ENCODE data around the gene KIAA1143.
A peak's percentile ranks its signal among the peaks of the same experiment; 100 is the strongest.

Gene KIAA1143

GRCh38 chr3:44729384-44729910 is 32.0 kb downstream of the KIAA1143 start, which contains the start of gene ZNF501:
Gene ZNF501, plus strand, starts transcription at chr3:44729635. Its CDS starts 4,787 bp downstream, at chr3:44734422.
- no peaks in the 10 kb centered on the region for H3K4me1 ChIP-seq (ENCODE audit: control insufficient read depth, insufficient read depth, low read length)
- ChIA-PET CTCF (interaction anchor here (0.7 to 1.0 kb wide), 3 partner anchors 17 to 90 kb away, joined by 3 read pairs; partner anchors contain the start of gene ZNF502), POLR2A (interaction anchor here (0.9 to 2.2 kb wide), 6 partner anchors 8 to 219 kb away, joined by 3 to 26 read pairs (median 4); partner anchors contain the start of genes KIAA1143, KIF15 and ZNF502)
- no peak within 1 kb of the TSS for H3K27ac ChIP-seq (ENCODE audit: extremely low read depth, low read depth, low read length)
- H3K9me3 ChIP-seq (ENCODE audit: control insufficient read depth, insufficient read depth, low read depth, low read length): no peaks in the 10 kb centered on the region
- H3K36me3 ChIP-seq (ENCODE audit: control insufficient read depth in 2 of 2, insufficient read depth in 1 of 2, low read length in 2 of 2): peaks cover 0 to 30% of the 10 kb centered on the region in 2 experiments; a peak in 1 of 3 replicates
- H3K4me3 ChIP-seq (ENCODE audit: low read depth, low read length): peak within 1 kb of the TSS; percentile 60
- TF ChIP-seq ZNF280C (tag by site-specific recombination; IDR thresholded peaks at IDR 0.05) (no peak), KLF8 (tag by site-specific recombination; IDR thresholded peaks at IDR 0.05) (peak; percentile 82), KLF9 (tag by site-specific recombination; IDR thresholded peaks at IDR 0.05; ENCODE audit: low read depth) (0 out of 2 replicates have a peak, but pooled peaks have one; percentile 31), ZSCAN30 (tag by site-specific recombination; IDR thresholded peaks at IDR 0.05) (peak; percentile 43; the same call in 1 of the 2 replicates), ZSCAN23 (tag by site-specific recombination; IDR thresholded peaks at IDR 0.05) (no peak), ZNF561 (tag by site-specific recombination; IDR thresholded peaks at IDR 0.05; ENCODE audit: borderline replicate concordance) (peak; percentile 95), ZNF501 (tag by site-specific recombination; IDR thresholded peaks at IDR 0.05) (peak; percentile 66; the same call in 1 of the 2 replicates), ZBTB21 (tag by site-specific recombination; IDR thresholded peaks at IDR 0.05) (peak; percentile 90), ZNF112 (tag by site-specific recombination; IDR thresholded peaks at IDR 0.05) (no peak), MYNN (tag by site-specific recombination; IDR thresholded peaks at IDR 0.05; ENCODE audit: borderline replicate concordance) (no peak), ZNF660 (tag by site-specific recombination; IDR thresholded peaks at IDR 0.05) (peak; percentile 60; the same call in 1 of the 2 replicates), PATZ1 (tag by site-specific recombination; IDR thresholded peaks at IDR 0.05) (no peak), ZNF600 (tag by site-specific recombination; IDR thresholded peaks at IDR 0.05) (peak; percentile 51), ZNF549 (tag by site-specific recombination; IDR thresholded peaks at IDR 0.05) (peak; percentile 56; the same call in 1 of the 2 replicates), ZNF335 (tag by site-specific recombination; conservative IDR thresholded peaks at IDR 0.05) (peak; percentile 79), MZF1 (tag by site-specific recombination; IDR thresholded peaks at IDR 0.05; ENCODE audit: borderline replicate concordance) (0 out of 2 replicates have a peak, but pooled peaks have one; percentile 23), ZIC2 (tag by site-specific recombination; IDR thresholded peaks at IDR 0.05) (peak; percentile 90), ZNF394 (tag by site-specific recombination; IDR thresholded peaks at IDR 0.05; ENCODE audit: borderline replicate concordance) (peak; percentile 48; the same call in 1 of the 2 replicates), ZSCAN16 (tag by site-specific recombination; IDR thresholded peaks at IDR 0.05) (no peak), ZBTB17 (tag by site-specific recombination; IDR thresholded peaks at IDR 0.05) (peak; percentile 79), KLF16 (tag by site-specific recombination; IDR thresholded peaks at IDR 0.05) (0 out of 2 replicates have a peak, but pooled peaks have one; percentile 40), YY2 (tag by site-specific recombination; IDR thresholded peaks at IDR 0.05) (no peak), ZNF747 (tag by site-specific recombination; IDR thresholded peaks at IDR 0.05) (no peak), KLF1 (tag by site-specific recombination; IDR thresholded peaks at IDR 0.05) (peak; percentile 41; the same call in 1 of the 2 replicates), RBAK (tag by site-specific recombination; IDR thresholded peaks at IDR 0.05) (no peak), ZNF626 (tag by site-specific recombination; IDR thresholded peaks at IDR 0.05) (no peak), SALL2 (tag by site-specific recombination; IDR thresholded peaks at IDR 0.05; ENCODE audit: borderline replicate concordance) (no peak), ZNF843 (tag by site-specific recombination; IDR thresholded peaks at IDR 0.05) (peak; percentile 27; the same call in 1 of the 2 replicates), BCL6B (tag by site-specific recombination; IDR thresholded peaks at IDR 0.05) (0 out of 2 replicates have a peak, but pooled peaks have one; percentile 33), GLI2 (tag by site-specific recombination; IDR thresholded peaks at IDR 0.05; ENCODE audit: borderline replicate concordance, low read depth) (no peak), ZEB2 (tag by site-specific recombination; IDR thresholded peaks at IDR 0.05) (peak; percentile 68; the same call in 1 of the 2 replicates), SP7 (tag by site-specific recombination; IDR thresholded peaks at IDR 0.05) (peak; percentile 58), ZNF639 (tag by site-specific recombination; IDR thresholded peaks at IDR 0.05) (peak; percentile 67; the same call in 1 of the 2 replicates)

All from HEK293 (cell line).